Activated CD8-positive, alpha-beta memory T cell treated with anti-CD3 and anti-CD28 coated beads, Interleukin-2, amount 50 U/mL, for 4 hours (primary cell): Measurements from ENCODE around the gene MYBL2.
"Not testable (repeated sequence)": the region's sequence is repeated elsewhere in the genome, so short reads cannot be mapped to it uniquely, and the experiment has no call there.

Source experiments
- DNase-seq: peaks from one replicate; pipeline ENCODE4 v3.0.0-alpha.2; 2020

MYBL2 gene

DNA sequence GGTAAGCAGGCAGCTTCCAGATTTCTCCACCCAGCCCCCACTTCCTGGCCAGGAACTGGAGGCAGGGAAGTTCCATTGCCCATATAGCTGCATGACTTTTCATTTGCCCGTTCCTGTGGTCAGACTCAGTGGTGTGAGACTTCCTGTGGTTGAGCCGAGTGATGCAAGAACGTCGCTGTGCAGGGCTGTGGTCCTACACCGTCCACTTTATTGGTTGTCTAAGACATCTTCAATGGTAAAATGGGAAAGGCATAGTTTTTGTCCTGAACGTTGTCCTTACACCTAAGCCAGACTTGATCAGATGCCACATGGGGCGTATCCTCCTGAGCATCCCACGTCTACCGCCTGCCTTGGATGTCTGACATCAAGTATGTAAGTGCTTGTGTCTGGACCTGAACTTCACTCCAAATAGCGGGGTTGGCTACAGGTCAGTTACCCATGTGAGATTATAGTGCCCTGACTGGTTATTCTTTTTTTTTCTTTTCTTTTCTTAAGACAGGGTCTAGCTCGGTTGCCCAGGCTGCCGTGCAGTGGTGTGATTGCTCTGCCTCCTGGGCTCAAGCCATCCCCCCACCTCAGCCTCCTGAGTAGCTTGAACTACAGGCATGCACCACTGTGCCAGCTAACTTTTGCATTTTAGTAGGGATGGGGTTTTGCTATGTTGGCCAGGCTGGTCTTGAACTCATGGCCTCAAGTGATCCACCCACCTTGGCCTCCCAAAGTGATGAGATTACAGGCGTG, 85.8 kb downstream of the MYBL2 start:
- DNase-seq, result no peak

DNA sequence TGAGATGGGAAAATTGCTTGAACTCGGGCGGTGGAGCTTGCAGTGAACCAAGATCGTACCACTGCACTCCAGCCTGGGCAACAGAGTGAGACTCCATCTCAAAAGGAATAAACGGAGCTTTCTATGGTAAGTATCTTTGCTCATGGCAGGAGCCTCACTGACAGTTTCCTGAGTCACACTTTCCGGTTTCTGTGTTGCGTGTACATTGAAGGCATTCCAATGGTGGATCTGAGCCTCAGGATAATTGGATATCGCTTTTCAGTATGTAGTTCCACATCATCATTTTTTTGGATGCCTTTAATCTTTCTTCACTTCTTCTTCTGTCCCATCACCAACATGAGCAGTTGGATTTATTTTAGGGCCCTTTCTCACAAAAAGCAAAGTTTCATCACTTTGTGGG, 88.5 kb downstream of the MYBL2 start:
- no peak for DNase-seq

- no peak for DNase-seq
These were observed 88.9 kb downstream of the MYBL2 start for GRCh38 chr20:43755851-43756250.

DNA sequence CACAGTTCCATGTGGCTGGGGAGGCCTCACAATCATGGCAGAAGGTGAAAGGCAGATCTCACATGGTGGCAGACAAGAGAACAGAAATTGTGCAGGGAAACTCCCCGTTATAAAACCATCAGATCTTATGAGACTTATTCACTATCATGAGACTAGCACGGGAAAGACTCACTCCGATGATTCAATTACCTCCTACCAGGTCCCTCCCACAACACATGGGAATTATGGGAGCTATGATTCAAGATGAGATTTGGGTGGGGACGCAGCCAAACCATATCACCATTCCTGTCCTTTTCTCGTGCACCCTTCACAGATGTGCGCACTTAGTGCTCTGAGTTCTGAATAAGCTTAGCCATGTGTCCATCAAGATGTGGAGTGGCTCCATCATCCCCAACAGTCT, 91.0 kb downstream of the MYBL2 start:
- DNase-seq, result not testable (repeated sequence)

DNA sequence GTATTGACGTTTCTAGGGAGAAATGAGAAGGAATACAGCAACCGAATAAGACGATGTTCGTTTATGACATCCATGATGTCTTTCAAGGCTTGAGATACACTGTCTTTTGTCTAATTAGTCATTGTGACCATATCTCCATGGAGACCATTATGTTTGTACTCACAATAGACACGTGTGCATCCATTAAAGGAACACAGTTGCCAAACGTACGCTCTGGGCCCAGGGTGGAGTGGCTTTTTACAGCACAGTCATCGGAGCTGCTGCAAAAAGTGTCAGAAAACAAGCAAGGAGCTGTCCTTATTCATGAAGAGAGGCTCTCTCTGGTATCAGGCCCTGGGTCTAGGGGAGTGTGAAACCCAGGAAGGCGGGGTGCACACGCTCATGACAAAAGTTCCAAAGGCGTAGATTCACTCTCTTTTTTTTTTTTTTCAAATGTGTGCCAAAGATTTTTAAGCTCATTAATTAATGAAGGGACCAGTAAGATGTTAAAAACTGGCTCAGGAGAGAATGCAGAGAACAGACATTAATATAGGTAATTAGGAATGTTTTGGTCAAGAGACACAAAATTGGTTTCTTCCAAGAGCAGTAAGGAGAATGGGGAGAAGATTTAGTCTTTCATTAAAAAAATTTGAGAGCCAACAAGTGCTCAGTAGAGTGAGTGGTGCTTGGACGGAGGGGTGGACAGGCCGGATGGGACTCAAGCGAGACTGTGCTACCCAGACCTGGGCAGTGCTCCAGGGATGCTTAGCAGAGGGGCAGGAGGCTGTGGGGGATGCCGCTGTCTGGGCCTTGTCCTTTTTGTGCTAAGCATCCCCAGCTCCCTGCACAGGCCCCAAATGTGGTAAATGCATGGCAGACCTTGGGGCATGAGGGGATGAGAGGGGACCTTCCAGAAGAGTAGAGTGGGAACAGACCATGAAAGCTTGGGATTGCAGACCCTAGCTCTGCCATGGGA, 94.7 kb downstream of the MYBL2 start:
- no peak for DNase-seq

- DNase-seq, result no peak
These were observed 96.0 kb downstream of the MYBL2 start for GRCh38 chr20:43762911-43763310.

- DNase-seq, result no peak
These were observed 99.0 kb downstream of the MYBL2 start for GRCh38 chr20:43765916-43766315.
